ENCODE data around the gene ZNF263. TPM values are rescaled to one million over a fixed set of nuclear protein-coding genes. Genes with fewer than 3 reads are reported as not detected.

The ZNF263 gene
- polyA plus RNA-seq (ENCODE audit: insufficient read length), result 28.4 TPM

DNA sequence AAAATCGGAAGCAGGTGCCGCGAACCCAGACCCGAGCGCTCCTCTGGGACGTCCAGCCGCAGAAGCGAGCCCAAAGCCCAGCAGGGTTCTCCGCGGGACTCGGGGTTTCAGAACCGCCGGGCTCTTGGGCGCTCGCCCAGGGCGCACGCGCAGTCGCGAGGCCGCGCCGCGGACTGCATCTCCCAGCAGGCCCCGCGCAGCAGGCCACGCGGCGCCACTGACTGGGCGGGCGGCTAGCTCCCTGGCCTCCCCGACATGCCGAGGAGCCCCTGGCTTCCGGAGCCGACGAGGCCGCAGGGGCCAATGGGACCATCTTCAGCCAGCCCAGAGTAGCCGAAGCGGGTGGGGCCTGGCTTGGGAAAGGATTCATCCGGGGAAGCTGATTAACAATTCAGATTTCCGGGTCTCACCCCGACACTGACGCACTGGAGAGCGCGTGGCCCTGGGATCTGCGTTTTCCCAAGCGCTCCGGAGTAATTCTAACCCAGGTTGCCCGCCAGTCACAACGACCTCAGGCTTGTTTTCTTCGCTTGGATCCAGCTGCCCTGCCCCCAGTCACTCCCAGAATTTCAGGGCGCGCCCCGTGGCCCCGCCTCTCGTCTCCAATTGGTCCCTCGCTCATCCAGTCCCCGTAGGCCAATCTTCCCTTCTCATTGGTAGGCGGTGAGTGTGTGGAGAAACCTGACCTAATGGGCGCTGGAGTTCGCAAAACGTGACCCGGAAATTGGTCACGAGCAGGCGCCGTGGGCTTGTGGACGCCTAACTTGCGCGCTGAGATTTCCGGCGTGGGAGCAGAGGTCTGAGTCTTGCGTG is at the start of gene ZNF263:
Gene ZNF263 (plus strand): TSS at position 762 of the 813 bp plus-strand sequence. CDS start 328 bp downstream, outside the sequence.
- DNase-seq, result peak; percentile 97

DNA sequence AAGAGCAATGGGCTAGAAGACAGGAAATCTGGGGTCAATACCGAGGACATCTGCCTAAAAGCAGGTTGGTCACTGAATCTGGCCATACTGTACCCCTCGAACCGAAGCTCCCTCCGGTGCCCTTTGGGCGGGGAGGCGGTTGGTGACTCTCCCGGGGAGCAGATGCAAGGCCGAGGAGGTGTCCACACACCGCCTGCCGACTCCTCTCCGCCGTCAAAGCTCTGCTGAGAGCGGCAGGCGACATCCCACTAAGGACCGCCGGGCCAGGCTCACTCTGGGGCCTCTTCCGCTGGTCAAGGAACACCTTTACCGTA is 48.8 kb upstream of the ZNF263 start:
- DNase-seq, result no peak

GRCh38 chr16:3234857-3235561 is 48.3 kb upstream of the ZNF263 start, which contains the start of gene ZNF200:
TSS of gene ZNF200 (minus strand) at chr16:3235158. CDS start at chr16:3233755, 1,403 bp downstream.
- DNase-seq, result peak; percentile 95

DNA sequence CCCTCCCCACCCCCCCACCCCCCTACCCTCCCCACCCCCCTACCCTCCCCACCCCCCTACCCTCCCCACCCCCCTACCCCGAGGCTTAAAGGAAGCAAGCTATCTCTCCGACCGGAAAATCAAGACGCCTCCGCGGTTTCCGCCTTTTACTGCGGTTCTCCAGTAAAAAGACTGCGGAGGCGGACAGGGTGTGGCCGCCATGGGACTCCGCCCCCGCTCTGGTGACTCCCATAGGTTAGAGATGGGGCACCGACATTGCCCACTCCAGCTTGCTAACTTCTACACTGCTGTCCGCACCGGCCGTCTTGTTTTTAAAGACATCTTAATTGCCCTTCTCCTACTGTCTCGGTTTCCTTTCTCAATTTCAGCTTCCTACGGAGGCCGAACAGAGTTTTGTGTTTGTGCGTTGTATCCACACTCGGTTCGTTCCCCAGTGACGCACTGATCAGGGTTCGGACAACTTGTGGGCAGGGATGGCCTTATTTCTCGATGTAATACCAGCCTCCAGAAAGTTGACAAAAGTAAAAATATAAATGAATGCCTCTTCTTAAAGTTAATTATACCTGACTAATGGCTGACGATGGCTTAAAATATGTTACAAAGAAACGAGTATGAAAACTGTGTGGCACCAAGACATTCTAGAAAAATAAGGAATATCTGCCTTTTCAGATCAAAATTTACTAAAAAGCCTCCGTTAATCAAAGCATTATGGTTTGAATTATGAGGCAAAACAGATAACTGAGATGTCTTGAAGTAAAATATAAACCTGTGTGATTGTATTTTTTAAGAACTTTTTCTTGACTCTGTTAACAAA is 47.2 kb upstream of the ZNF263 start:
- DNase-seq, result no peak

GRCh38 chr16:3241761-3242160 is 41.5 kb upstream of the ZNF263 start:
- DNase-seq, result no peak

GRCh38 chr16:3242709-3243108 is 40.6 kb upstream of the ZNF263 start:
- DNase-seq, result no peak

GRCh38 chr16:3243882-3244281 is 39.4 kb upstream of the ZNF263 start:
- DNase-seq, result no peak

- no peak for DNase-seq
Measured at GRCh38 chr16:3246002-3246401, 37.3 kb upstream of the ZNF263 start.

GRCh38 chr16:3246876-3247275 is 36.4 kb upstream of the ZNF263 start:
- DNase-seq, result no peak

GRCh38 chr16:3248596-3248995 is 34.7 kb upstream of the ZNF263 start:
- no peak for DNase-seq

DNA sequence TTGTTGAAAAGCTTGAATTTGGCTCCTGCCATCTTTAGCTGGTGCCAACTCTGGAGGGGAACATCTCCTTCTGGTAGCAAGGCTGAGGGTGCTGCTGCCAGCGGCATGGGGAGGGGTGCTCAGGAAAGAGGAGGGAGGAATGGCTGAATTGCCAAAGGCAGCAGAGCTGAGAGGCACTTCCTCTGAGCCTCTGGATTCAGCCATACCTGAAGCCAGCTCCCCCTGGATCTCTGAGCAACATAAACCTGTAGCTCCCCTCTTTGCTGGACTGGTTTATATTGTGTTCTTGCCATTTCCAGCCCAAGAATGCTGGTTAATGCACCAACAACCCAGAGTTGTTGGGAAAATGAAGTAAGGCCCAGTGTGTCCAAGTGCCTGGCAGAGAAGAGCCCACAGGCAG is 34.3 kb upstream of the ZNF263 start:
- no peak for DNase-seq

GRCh38 chr16:3249451-3249850 is 33.8 kb upstream of the ZNF263 start:
- DNase-seq, result no peak

DNA sequence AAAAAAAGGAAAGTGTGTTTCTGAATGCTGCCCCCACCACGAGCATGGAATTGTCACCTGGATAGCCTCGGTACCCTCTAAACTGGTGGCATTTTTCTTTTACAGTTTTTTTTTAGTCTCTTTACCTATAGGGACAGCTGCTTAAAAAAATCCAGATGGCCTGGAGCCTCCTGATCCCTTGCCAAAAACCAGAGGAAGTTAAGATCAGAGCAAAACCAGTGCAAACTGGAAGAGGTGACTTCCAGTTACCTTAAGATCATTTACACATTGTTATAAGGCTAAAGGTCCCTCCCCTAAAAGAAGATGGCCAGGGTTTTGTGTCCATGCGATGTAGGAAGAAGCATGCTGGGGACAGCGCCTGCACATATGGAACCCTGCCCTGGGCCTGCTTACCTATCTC is 30.3 kb upstream of the ZNF263 start:
- no peak for DNase-seq

GRCh38 chr16:3254309-3254708 is 29.0 kb upstream of the ZNF263 start:
- no peak for DNase-seq

GRCh38 chr16:3256146-3256865 is 27.0 kb upstream of the ZNF263 start, which contains the start of gene MEFV:
TSS of gene MEFV (minus strand) at chr16:3256633. CDS start at chr16:3256587, 46 bp downstream.
- no peak for DNase-seq

GRCh38 chr16:3256866-3257465 is 26.3 kb upstream of the ZNF263 start:
- DNase-seq, result no peak

- no peak for DNase-seq
Measured at GRCh38 chr16:3259836-3260235, 23.5 kb upstream of the ZNF263 start.

DNA sequence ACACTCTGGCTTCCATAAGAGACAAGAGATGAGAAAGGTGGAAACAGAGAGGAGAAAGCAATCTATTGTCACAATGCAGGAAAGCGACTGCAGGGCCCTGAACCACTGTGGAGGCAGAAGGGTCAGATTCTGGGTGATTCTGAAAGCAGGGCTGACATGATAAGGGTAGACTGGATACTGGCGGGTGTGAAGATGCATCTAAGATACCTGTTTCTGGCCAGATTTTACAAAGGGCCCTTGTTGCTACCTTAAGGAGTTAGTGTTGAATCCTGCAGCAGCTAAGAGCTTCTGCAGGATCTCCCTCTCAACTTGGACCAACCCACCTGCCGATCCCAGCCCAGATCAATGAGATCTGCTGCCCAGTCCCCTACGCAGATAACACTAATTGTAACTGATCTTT is 20.8 kb upstream of the ZNF263 start:
- DNase-seq, result no peak

- peak; percentile 96 for DNase-seq
Measured at GRCh38 chr16:3264137-3265036, 18.9 kb upstream of the ZNF263 start.

DNA sequence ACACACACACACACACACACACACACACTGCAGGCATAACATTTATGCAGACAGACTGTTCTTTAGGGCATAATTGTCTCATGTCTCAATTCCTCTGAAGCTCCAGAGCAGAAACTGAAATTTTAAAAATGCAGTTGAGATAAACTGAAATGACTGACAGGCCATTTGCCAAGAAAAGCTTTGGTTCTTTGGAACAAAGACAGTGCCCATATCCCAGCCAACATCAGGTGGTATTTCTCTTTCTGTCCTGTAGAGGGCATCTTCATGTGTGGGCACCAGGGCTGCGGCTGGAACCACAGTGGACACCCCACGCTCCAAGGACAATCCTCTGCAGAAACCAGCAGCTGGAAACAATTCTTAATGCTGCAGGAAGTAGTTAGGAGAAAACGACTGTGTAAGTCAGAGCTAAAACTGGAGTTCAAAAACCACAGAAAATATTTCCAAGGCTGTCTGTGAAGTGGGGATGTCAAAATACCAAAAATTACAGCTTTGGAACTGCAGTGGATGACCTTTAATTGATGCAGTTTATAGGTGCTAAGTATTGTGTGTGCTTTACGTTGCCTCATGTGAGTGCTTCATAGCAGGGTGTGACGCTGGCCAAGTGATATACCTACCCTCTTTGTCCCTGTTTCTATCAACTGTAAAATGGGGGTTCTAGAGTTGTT is 16.3 kb upstream of the ZNF263 start:
- peak; percentile 10 for DNase-seq

Measured in hindlimb muscle (tissue), 1 donor.